Neural progenitor cell (in vitro differentiated cells): ENCODE data around the gene RHOA. TPM values are rescaled to one million over a fixed set of nuclear protein-coding genes. Genes with fewer than 3 reads are reported as not detected.

Experiments
- DNase-seq: peaks from one replicate; pipeline ENCODE4 v3.0.0-alpha.2; 2016; ENCODE audit warnings: low spot score
- H2AFZ ChIP-seq: fragments of 200-600 bp; sonication (generic); replicated peaks from 2 replicates; pipeline ENCODE4 v1.6.1; 2016; ENCODE audit warnings: antibody characterized with exemption
- H3F3A ChIP-seq: fragments of 200-600 bp; sonication (generic); 2 replicates; pipeline ENCODE4 v1.6.1; 2016; ENCODE audit warnings: antibody characterized with exemption, low read depth
- H3K27ac ChIP-seq: fragments of 200-600 bp; sonication (generic); 2 replicates; pipeline ENCODE4 v1.5.1; 2016; ENCODE audit warnings: mild to moderate bottlenecking
- H3K27me3 ChIP-seq: fragments of 200-600 bp; sonication (generic); 2 replicates; pipeline ENCODE4 v1.6.1; 2016; ENCODE audit warnings: mild to moderate bottlenecking, moderate library complexity
- H3K36me3 ChIP-seq: fragments of 200-600 bp; sonication (generic); 2 replicates; pipeline ENCODE4 v1.5.1; 2016
- H3K4me1 ChIP-seq: fragments of 200-600 bp; sonication (generic); 2 replicates; pipeline ENCODE4 v1.6.1; 2016; ENCODE audit warnings: mixed run types
- H3K4me2 ChIP-seq: fragments of 200-600 bp; sonication (generic); 2 replicates; pipeline ENCODE4 v1.6.1; 2016
- H3K4me3 ChIP-seq: fragments of 200-600 bp; sonication (generic); 2 replicates; pipeline ENCODE4 v1.5.1; 2016
- H3K79me2 ChIP-seq: fragments of 200-600 bp; sonication (generic); 2 replicates; pipeline ENCODE4 v1.6.1; 2016; ENCODE audit warnings: low read depth
- H3K9ac ChIP-seq: fragments of 200-600 bp; sonication (generic); 2 replicates; pipeline ENCODE4 v1.6.1; 2016
- H3K9me3 ChIP-seq: fragments of 200-600 bp; sonication (generic); 2 replicates; pipeline ENCODE4 v1.5.1; 2016; ENCODE audit warnings: low read depth
- H4K20me1 ChIP-seq: fragments of 200-600 bp; sonication (generic); 2 replicates; pipeline ENCODE4 v1.6.1; 2016; ENCODE audit warnings: low read depth
- H3K27ac Mint-ChIP-seq: 3 replicates; pipeline ENCODE4 v1.8.0; 2021; ENCODE audit warnings: mixed read lengths
- H3K27me3 Mint-ChIP-seq: 2 replicates; pipeline ENCODE4 v1.8.0; 2022; ENCODE audit warnings: low read depth, mild to moderate bottlenecking, inconsistent platforms, moderate library complexity, mixed read lengths; ENCODE audit not compliant: insufficient read depth
- H3K36me3 Mint-ChIP-seq: 3 replicates; pipeline ENCODE4 v1.8.0; 2021; ENCODE audit warnings: mixed read lengths
- H3K4me1 Mint-ChIP-seq: 3 replicates; pipeline ENCODE4 v1.8.0; 2021; ENCODE audit warnings: mixed read lengths
- H3K4me3 Mint-ChIP-seq: 3 replicates; pipeline ENCODE4 v1.8.0; 2021; ENCODE audit warnings: mild to moderate bottlenecking, moderate library complexity, mixed read lengths
- H3K9me3 Mint-ChIP-seq: 3 replicates; pipeline ENCODE4 v1.8.0; 2020; ENCODE audit warnings: mixed read lengths
- EZH2 ChIP-seq: fragments of 200-600 bp; sonication (generic); IDR thresholded peaks from 2 replicates; pipeline ENCODE4 v1.6.1; 2017; ENCODE audit warnings: antibody characterized with exemption, mild to moderate bottlenecking, moderate library complexity
- EZH2phosphoT487 ChIP-seq: fragments of 200-600 bp; sonication (generic); IDR thresholded peaks from 2 replicates; pipeline ENCODE4 v1.6.1; 2017; ENCODE audit warnings: antibody characterized with exemption
- total RNA-seq: library from RNA; depleted of rRNA; stranded (reverse); fragments of >200 nt; gene quantifications from 2 replicates; pipeline ENCODE4 v1.2.3, GENCODE V29; 2015; ENCODE audit warnings: low replicate concordance
- TF ChIP-seq, protein P1 (sequence below): fragments of 200-600 bp; sonication (generic); IDR thresholded peaks from 2 replicates; pipeline ENCODE4 v1.5.1; 2017; ENCODE audit warnings: antibody characterized with exemption, mild to moderate bottlenecking

The RHOA gene
- total RNA-seq, 1 donor from 2014 or later, result 460 TPM

DNA sequence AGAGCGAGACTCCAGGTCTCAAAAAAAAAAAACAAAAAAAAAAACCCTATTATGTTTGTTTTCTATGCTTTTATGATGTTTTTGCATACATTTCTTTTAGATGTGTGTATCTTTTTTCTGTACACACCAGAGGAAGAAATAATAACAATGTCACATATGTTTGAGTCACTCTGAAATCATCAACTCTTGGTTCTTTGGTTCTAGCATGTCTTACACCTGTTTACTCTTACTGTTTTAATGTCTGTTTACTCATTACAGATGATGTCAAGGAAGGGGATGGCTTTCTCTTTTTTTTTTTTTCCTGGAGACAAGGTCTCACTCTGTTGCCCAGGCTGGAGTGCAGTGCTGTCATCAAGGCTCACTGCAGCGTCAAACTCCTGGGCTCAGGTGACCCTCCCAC lies 24.1 kb downstream of the RHOA start:
- Histone ChIP-seq H3K4me2 (no peak overlapping the region), H3K4me3 (no peak overlapping the region), H3K9me3 (no peaks in the 10 kb centered on the region), H3K79me2 (peaks cover 100% of the 10 kb centered on the region), H3K4me1 (no peaks in the 10 kb centered on the region), H3F3A (peaks cover 4% of the 10 kb centered on the region), H3K27me3 (no peaks in the 10 kb centered on the region), H4K20me1 (peaks cover 87% of the 10 kb centered on the region), H3K27ac (no peak overlapping the region), H3K36me3 (no peaks in the 10 kb centered on the region), H2AFZ (no peak overlapping the region), H3K9ac (no peak overlapping the region)
- Mint-ChIP-seq H3K4me1 (no peaks in the 10 kb centered on the region), H3K27me3 (peaks cover 3% of the 10 kb centered on the region), H3K27ac (no peak overlapping the region), H3K9me3 (no peaks in the 10 kb centered on the region), H3K36me3 (peaks cover 19% of the 10 kb centered on the region), H3K4me3 (no peak overlapping the region)
- no peak for TF ChIP-seq EZH2
- TF ChIP-seq, protein P1, sequence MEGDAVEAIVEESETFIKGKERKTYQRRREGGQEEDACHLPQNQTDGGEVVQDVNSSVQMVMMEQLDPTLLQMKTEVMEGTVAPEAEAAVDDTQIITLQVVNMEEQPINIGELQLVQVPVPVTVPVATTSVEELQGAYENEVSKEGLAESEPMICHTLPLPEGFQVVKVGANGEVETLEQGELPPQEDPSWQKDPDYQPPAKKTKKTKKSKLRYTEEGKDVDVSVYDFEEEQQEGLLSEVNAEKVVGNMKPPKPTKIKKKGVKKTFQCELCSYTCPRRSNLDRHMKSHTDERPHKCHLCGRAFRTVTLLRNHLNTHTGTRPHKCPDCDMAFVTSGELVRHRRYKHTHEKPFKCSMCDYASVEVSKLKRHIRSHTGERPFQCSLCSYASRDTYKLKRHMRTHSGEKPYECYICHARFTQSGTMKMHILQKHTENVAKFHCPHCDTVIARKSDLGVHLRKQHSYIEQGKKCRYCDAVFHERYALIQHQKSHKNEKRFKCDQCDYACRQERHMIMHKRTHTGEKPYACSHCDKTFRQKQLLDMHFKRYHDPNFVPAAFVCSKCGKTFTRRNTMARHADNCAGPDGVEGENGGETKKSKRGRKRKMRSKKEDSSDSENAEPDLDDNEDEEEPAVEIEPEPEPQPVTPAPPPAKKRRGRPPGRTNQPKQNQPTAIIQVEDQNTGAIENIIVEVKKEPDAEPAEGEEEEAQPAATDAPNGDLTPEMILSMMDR, result no peak
- TF ChIP-seq EZH2phosphoT487, result no peak
- no peak for DNase-seq

DNA sequence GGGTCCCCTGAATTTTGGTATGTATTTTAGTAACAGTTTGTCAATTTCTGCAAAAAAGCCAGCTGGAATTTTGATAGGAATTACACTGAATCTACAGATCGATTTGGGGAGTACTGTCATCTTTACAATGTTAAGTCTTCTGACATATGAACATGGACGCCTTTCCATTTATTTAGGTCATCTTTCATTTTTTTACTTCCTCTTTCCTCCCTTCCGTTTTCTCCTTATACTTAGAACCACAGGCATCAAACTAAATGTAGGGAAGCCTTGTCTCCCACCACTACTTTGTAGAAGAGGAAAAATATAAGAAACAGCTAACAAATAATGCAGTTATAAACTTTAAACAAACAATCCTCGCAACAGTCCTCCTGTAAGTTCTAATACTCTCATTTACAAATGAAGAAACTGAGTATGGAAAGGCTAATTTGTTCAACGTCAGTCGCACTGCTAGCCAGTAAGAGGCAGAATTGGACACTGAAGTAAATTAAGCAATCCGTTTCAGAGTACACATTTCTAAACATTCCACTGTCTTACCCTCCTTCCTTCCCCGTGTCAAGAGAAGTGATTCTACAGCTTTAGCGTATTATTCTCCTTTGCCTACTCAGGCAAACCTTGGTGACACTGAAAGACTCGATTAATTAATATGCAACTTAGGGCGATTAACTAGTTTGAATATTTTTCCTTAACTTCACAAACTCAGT lies 25.6 kb downstream of the RHOA start:
- no peaks in the 10 kb centered on the region for H3K9me3 Mint-ChIP-seq
- Histone ChIP-seq H3K9ac (no peak overlapping the region), H3K4me3 (no peak overlapping the region), H3F3A (peaks cover 4% of the 10 kb centered on the region), H3K4me2 (no peak overlapping the region), H3K27ac (no peak overlapping the region), H3K4me1 (no peaks in the 10 kb centered on the region), H3K36me3 (no peaks in the 10 kb centered on the region), H3K79me2 (peaks cover 100% of the 10 kb centered on the region), H3K27me3 (no peaks in the 10 kb centered on the region), H4K20me1 (peaks cover 84% of the 10 kb centered on the region), H2AFZ (no peak overlapping the region), H3K9me3 (no peaks in the 10 kb centered on the region)
- peaks cover 19% of the 10 kb centered on the region for H3K36me3 Mint-ChIP-seq
- no peak for DNase-seq
- no peak for TF ChIP-seq EZH2
- TF ChIP-seq, protein P1, result no peak
- TF ChIP-seq EZH2phosphoT487, result no peak
- H3K4me3 Mint-ChIP-seq, result no peak overlapping the region
- H3K27me3 Mint-ChIP-seq, result peaks cover 3% of the 10 kb centered on the region
- no peaks in the 10 kb centered on the region for H3K4me1 Mint-ChIP-seq
- H3K27ac Mint-ChIP-seq, result no peak overlapping the region

DNA sequence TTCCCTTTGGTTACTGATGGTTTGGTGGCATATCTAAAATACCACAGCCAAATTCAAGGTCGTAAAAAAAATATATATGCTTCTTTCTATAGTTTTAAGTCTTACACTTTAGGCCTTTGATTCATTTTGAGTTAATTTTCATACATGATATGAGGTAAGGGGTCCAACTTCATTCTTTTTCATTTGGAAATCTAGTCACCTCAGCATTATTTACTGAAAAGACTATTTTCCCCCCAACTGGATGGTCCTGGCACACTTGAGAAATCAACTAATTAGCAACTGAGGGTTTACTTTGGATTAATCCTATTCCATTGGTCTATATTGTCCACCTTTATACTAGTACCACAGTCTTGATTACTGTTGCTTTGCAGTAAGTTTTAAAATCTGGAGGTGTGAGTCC lies 26.2 kb downstream of the RHOA start:
- Histone ChIP-seq H4K20me1 (peaks cover 84% of the 10 kb centered on the region), H3F3A (peaks cover 4% of the 10 kb centered on the region), H3K36me3 (no peaks in the 10 kb centered on the region), H3K9ac (no peak overlapping the region), H3K79me2 (peaks cover 100% of the 10 kb centered on the region), H3K4me2 (no peak overlapping the region), H3K27ac (no peak overlapping the region), H3K27me3 (no peaks in the 10 kb centered on the region), H3K4me1 (no peaks in the 10 kb centered on the region), H3K4me3 (no peak overlapping the region), H3K9me3 (no peaks in the 10 kb centered on the region), H2AFZ (no peak overlapping the region)
- no peaks in the 10 kb centered on the region for H3K9me3 Mint-ChIP-seq
- no peak overlapping the region for H3K4me3 Mint-ChIP-seq
- peaks cover 19% of the 10 kb centered on the region for H3K36me3 Mint-ChIP-seq
- DNase-seq, result no peak
- TF ChIP-seq, protein P1, result no peak
- TF ChIP-seq EZH2phosphoT487 (no peak), EZH2 (no peak)
- H3K27me3 Mint-ChIP-seq, result peaks cover 3% of the 10 kb centered on the region
- H3K27ac Mint-ChIP-seq, result no peak overlapping the region
- H3K4me1 Mint-ChIP-seq, result no peaks in the 10 kb centered on the region
